HFFc6 (cell line): ENCODE results near the gene DRAXIN. TPM values are rescaled to one million over a fixed set of nuclear protein-coding genes. Genes with fewer than 3 reads are reported as not detected.

Experiments
- DNase-seq: peaks from one replicate; pipeline ENCODE4 v3.0.0-alpha.2; 2018
- H3K27ac Mint-ChIP-seq: 2 replicates; pipeline ENCODE4 v1.8.0; 2020; ENCODE audit warnings: mild to moderate bottlenecking, mixed read lengths
- H3K27me3 Mint-ChIP-seq: 2 replicates; pipeline ENCODE4 v1.8.0; 2021; ENCODE audit warnings: mild to moderate bottlenecking, moderate library complexity, mixed read lengths; ENCODE audit not compliant: insufficient read depth
- H3K36me3 Mint-ChIP-seq: 2 replicates; pipeline ENCODE4 v1.8.0; 2021; ENCODE audit warnings: low read depth, mixed read lengths
- H3K4me1 Mint-ChIP-seq: 2 replicates; pipeline ENCODE4 v1.8.0; 2020; ENCODE audit warnings: low read depth, mixed read lengths
- H3K4me3 Mint-ChIP-seq: 2 replicates; pipeline ENCODE4 v1.8.0; 2020; ENCODE audit warnings: mild to moderate bottlenecking, moderate library complexity, mixed read lengths
- H3K9me3 Mint-ChIP-seq: 2 replicates; pipeline ENCODE4 v1.8.0; 2020; ENCODE audit warnings: mild to moderate bottlenecking, mixed read lengths
- CTCF ChIP-seq: fragments of 200-600 bp; sonication (generic); IDR thresholded peaks from 2 replicates; pipeline ENCODE4 v1.5.0; 2021; ENCODE audit warnings: antibody characterized with exemption, mild to moderate bottlenecking
- total RNA-seq, 6 experiments: library from RNA; stranded (reverse); fragmentation: NEBNext Ultra II Directional; extraction: Animal tissue kit (Norgen Biotek cat#: 25700); gene quantifications; 2 replicates in 1 of 6; 3 replicates in 5 of 6; pipeline ENCODE4 v1.2.3, GENCODE V29; 2021

The DRAXIN gene
- total RNA-seq, 6 experiments from 2014 or later: not detected

DNA sequence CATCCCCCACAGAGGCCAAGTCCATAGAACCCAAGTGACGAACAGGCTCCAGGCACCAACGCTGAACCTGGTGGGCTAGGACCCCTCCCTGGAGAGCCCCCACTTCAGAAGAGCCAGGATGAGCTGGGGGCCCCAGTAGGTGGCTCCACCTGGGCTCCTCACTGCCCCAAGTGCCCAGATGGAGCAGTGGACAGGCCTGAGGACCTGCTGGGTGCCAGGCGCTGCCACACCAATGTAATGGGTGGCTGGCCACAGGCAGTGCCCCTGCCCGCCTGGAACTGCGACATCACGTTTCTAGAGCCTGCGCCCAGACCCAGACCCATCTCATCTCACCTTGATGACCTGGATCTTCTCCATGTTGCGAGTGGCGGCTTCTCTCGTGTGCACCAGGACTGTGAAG, 16.2 kb upstream of the DRAXIN start:
- TF ChIP-seq CTCF: no peak
- Mint-ChIP-seq H3K9me3 (no peaks in the 10 kb centered on the region), H3K27ac (no peak overlapping the region), H3K27me3 (peaks cover 2% of the 10 kb centered on the region; the same call in 1 of the 2 replicates), H3K4me3 (no peak overlapping the region), H3K4me1 (peaks cover 9% of the 10 kb centered on the region), H3K36me3 (peaks cover 5% of the 10 kb centered on the region; the same call in 1 of the 2 replicates)
- DNase-seq: no peak

DNA sequence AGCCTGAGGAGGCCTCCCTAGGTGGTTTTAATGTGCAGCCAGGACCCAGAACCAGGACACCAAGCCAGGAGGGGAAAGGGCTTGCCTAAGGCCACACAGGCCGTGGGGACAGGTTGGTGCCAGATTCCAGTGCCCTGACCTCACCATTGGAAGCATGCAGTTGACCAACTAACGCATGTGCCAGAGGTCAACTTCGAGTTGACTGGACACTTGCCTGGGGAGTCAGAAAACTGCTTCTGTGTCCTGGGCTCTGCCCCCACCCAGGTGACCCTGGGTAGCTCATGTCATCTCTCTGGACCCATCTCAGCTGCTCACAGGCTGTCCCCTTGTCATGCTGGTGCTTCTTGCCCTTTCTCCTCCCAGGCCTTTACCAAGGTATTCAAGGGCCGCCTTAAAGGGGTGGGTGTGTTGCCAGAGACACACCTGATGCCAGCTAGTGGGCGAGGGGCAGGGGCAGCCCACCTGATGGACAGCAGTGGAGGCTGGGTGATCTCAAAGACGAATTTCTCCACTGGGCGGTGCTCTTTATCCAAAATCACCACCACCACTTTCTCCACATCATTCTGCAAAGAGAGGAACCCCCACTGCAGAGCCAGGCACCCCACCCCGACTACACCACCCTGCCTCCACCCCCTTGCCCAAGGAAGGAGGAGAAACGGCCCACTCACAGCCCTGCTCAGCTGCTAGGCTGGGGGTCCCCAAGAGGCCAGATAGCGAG, 15.0 kb upstream of the DRAXIN start:
- H3K9me3 Mint-ChIP-seq: no peaks in the 10 kb centered on the region
- H3K4me3 Mint-ChIP-seq: no peak overlapping the region
- peaks cover 2% of the 10 kb centered on the region for H3K27me3 Mint-ChIP-seq
- peaks cover 5% of the 10 kb centered on the region; the same call in 1 of the 2 replicates for H3K36me3 Mint-ChIP-seq
- peak; percentile 20; the same call in 1 of the 2 replicates for TF ChIP-seq CTCF
- DNase-seq: no peak
- H3K27ac Mint-ChIP-seq: no peak overlapping the region
- H3K4me1 Mint-ChIP-seq: peaks cover 11% of the 10 kb centered on the region

DNA sequence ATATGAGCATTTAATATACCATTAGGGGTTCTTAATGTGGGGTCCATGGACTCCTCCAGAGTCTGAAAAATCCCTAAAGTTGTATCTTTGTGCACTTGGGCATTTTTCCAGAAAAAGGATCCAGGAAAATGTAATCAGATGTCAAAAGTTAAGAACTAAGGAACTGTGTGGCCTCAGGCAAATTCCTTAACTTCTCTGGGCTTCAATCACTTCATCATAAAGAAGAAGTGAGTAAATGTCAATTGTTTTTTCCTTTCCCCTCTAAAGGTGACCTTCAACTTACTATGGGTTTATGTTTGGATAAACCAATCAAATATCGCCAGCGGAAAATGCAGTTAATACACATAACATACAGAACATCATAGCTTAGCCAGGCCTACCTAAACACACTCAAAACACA, 13.1 kb upstream of the DRAXIN start:
- Mint-ChIP-seq H3K27me3 (peaks cover 1% of the 10 kb centered on the region; the same call in 1 of the 2 replicates), H3K4me3 (no peak overlapping the region)
- no peak for DNase-seq

GRCh38 chr1:11680270-11681070, 11.0 kb upstream of the DRAXIN start:
- Mint-ChIP-seq H3K4me1 (peaks cover 18% of the 10 kb centered on the region), H3K4me3 (peak overlapping the region; percentile 92), H3K27me3 (peaks cover 18% of the 10 kb centered on the region), H3K36me3 (no peaks in the 10 kb centered on the region), H3K9me3 (no peaks in the 10 kb centered on the region), H3K27ac (peak overlapping the region; percentile 74)
- no peak for TF ChIP-seq CTCF
- peak; percentile 3 for DNase-seq

More for the DNA sequence above, 13.1 kb upstream of the DRAXIN start:
- H3K9me3 Mint-ChIP-seq: no peaks in the 10 kb centered on the region
- peaks cover 18% of the 10 kb centered on the region for H3K4me1 Mint-ChIP-seq
- TF ChIP-seq CTCF: no peak
- H3K27ac Mint-ChIP-seq: no peak overlapping the region
- peaks cover 3% of the 10 kb centered on the region; the same call in 1 of the 2 replicates for H3K36me3 Mint-ChIP-seq

DNA sequence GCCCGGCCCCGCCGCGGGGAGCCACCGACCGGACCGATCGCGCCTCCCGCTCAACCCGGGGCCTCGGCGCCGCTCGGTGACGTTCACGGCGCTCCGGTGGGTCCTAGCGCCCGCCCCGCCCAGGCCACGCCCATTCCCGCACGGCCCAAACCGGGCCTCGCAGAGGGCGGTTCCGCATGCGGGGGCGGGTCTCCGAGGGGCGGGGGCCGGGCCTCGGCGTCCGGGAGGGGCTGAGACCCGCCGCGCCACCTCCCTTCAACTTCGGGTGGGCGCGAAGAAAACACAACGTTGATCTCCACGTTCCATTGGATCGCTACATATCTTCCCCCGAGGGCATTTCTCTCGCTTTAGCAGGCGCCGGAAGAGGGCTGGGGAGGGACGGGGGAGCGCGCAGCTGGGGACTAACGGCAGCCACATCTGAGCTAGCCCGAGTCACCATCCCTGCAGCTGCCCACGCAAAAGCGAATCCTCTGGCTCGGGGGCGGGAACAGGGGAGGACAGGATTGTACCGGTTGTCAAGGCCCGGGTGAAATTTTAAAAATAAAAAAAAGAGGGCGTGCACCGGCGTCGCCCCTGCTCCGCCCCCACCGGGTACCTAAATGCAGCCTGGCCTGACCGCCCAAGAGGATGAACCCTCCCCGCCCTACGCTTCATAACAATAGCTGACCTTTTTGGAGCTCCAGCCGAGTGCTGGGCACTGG, 10.3 kb upstream of the DRAXIN start, which contains the start of gene MAD2L2:
Gene MAD2L2 (minus strand): TSS at position 78 of the 701 bp plus-strand sequence. CDS start 547 bp downstream, outside the sequence.
- no peaks in the 10 kb centered on the region for H3K9me3 Mint-ChIP-seq
- peak within 1 kb of the TSS; percentile 88 for H3K27ac Mint-ChIP-seq
- TF ChIP-seq CTCF: no peak
- DNase-seq: peak; percentile 75
- H3K27me3 Mint-ChIP-seq: peaks cover 23% of the 10 kb centered on the region
- peak within 1 kb of the TSS; percentile 92 for H3K4me3 Mint-ChIP-seq
- peaks cover 18% of the 10 kb centered on the region for H3K4me1 Mint-ChIP-seq
- H3K36me3 Mint-ChIP-seq: no peaks in the 10 kb centered on the region
